Middle frontal gyrus (tissue), 1 donor: Measurements from ENCODE around the gene TSPAN9.
"Not testable (repeated sequence)": the region's sequence is repeated elsewhere in the genome, so short reads cannot be mapped to it uniquely, and the experiment has no call there.

Source experiments
- DNase-seq: peaks from one replicate; pipeline ENCODE4 v3.0.0-alpha.2; 2015; ENCODE audit warnings: low spot score; ENCODE audit errors: extremely low spot score

Gene TSPAN9

GRCh38 chr12:3043406-3043805, 33.8 kb upstream of the TSPAN9 start:
- no peak for DNase-seq

DNA sequence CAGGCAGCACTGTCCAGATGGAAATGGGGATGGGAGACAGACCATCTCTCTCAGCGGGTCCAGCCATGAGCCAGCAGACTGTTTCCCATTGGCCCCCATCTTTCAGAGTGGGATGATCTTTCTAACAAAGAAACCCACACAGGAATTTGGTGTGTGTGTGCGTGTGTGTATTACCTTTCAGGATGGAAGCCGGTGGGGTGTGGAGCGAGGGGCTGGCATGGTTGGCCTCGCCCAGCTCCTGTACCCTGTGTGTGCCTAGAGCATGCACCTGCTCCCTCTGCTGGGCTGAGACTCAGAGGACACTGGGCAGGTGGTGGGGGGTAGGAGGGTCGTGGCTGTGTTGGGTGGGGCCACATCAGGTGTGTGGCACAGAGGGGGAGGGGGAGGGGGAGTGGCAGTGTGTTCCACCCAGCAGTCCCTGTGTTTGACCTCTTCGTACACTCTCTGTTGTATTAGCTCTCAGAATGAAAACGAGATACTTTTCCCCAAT, 33.0 kb upstream of the TSPAN9 start:
- no peak for DNase-seq

GRCh38 chr12:3045494-3045893, 31.7 kb upstream of the TSPAN9 start:
- DNase-seq, result no peak

GRCh38 chr12:3045989-3046388, 31.2 kb upstream of the TSPAN9 start:
- DNase-seq, result no peak

- DNase-seq, result no peak
Measured at GRCh38 chr12:3046441-3047200, 30.6 kb upstream of the TSPAN9 start.

DNA sequence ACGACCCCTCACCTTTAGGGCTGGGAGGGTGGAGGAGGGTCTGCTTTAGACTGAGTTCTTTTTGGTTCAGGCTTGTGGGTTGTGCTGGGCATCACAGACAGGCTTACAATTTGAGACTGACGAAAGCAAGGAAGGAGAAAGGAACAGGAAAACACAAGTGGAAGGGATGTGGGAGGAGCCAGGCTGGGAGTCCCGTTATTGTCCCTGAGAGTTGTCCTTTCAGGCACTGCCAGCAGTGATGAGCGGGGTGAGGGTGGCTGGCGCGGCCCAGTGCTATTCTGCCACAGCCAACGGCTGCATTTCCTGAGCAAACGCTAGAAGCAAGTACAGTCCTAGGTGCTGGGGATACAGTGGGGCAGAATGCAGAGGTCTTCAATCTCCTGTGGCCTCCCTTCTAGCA, 29.2 kb upstream of the TSPAN9 start:
- DNase-seq, result no peak

- no peak for DNase-seq
Measured at GRCh38 chr12:3048540-3048939, 28.6 kb upstream of the TSPAN9 start.

DNA sequence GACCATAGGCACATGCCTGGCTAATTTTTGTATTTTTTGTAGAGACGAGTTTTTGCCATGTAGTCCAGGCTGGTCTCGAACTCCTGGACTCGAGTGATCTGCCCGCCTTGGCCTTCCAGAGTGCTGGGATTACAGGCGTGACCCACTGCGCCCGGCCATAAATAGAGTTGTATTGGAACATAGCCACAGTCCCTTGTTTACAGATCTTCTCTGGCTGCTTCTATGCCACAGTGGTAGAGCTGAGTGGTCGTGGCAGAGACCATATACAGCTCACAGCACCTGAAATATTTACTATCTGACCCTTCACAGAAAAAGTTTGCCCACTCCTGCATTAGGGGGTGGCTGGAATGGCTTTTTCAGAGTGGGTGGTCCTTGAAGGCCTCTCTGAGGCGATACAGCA, 28.0 kb upstream of the TSPAN9 start:
- DNase-seq, result no peak

GRCh38 chr12:3049611-3050249, 27.4 kb upstream of the TSPAN9 start:
- DNase-seq, result no peak

GRCh38 chr12:3054374-3054773, 22.8 kb upstream of the TSPAN9 start:
- DNase-seq, result no peak

DNA sequence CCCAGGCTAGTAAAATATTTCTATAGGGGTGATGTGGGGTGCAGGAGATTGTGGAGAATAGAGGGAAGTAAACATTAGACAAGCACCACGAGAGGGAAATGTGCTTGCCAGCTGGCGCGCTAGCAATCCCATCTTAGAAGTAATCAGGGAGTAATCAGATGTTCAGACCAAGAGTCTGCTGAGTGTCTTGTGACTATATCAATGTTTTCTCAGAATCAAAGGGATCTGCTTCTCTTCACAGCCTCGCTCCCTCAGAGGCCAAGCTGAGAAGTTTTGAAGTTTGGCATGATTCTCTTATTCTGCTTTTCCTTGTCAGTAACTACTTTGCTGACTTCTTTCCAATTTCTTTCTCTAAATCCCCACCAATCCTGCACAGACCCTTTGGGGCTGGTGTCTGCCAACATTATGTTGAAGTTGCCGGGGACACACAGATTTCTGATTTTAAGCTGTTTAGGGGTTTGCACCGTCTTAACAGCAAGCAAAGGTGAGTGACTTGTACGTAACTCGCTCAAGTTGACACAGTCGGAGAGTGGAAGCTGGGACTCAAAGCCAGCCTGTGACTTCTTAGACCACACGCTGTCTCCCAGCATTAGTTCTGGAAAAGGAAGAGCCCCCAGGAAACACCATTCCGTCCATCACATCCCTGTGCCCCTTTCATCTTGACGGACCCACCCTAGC, 22.0 kb upstream of the TSPAN9 start:
- no peak for DNase-seq

GRCh38 chr12:3055704-3056467, 21.3 kb upstream of the TSPAN9 start:
- DNase-seq, result no peak

DNA sequence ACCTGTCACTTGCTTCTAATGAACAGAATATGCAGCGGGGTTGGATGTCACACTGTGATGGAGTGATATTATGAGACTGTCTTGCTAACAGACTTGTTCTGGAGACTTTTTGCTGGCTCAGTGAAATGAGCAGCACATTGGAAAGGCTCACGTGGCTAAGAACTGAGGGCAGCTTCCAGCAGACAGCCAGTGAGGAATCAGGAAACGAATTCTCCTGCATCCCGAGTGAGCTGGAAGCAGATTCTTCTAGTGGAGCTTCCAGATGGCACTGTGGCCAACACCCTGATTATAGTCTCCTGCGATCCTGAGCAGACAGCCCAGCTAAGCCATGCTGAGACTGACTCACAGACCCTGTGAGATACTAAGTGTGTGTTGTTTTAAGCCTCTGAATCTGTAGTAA, 16.1 kb upstream of the TSPAN9 start:
- DNase-seq, result no peak

- no peak for DNase-seq
Measured at GRCh38 chr12:3061501-3062215, 15.5 kb upstream of the TSPAN9 start.

- DNase-seq, result no peak
Measured at GRCh38 chr12:3065300-3065699, 11.9 kb upstream of the TSPAN9 start.

DNA sequence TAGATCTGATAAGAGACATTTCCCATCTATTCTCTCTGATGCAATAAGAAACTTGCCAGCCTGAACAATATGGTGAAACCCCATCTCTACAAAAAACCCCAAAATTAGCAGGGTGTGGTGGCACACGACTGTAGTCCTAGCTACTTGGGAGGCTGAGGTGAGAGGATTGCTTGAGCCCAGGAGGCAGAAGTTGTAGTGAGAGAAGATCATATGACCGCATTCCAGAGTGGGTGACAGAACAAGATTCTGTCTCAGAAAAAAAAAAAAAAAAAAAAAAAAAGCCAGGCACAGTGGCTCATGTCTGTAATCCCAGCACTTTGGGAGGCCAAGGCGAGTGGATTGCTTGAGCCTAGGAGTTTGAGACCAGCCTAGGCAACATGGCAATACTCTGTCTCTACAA, 11.3 kb upstream of the TSPAN9 start:
- not testable (repeated sequence) for DNase-seq

- no peak for DNase-seq
Measured at GRCh38 chr12:3069714-3070113, 7.5 kb upstream of the TSPAN9 start.

GRCh38 chr12:3071107-3071506, 6.1 kb upstream of the TSPAN9 start:
- no peak for DNase-seq

DNA sequence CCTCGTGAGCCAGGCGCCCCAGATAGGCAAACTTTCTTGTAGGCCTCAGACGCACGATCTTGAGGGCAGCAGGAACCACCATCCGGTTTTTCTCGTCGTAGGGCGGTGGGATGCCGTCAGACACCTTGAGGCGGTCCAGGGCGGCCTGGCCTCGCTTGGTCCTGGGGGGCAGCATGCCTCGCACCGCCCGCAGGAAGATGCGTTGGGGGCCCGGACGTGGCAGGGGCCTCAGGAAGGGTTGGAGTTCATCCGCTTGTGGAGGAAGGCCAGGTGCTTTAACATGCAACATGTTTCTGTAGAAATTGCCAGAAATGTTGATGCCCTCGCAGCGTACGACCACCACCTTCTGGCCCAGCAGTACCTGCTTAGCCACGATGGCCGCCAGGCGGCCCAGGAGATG, 5.5 kb upstream of the TSPAN9 start:
- DNase-seq, result no peak

- peak; percentile 60 for DNase-seq
Measured at GRCh38 chr12:3073438-3074250, 3.5 kb upstream of the TSPAN9 start.
